Psoas muscle (tissue), 8 donors: Measurements from ENCODE around the gene ACSS2. TPM values are rescaled to one million over a fixed set of nuclear protein-coding genes. Genes with fewer than 3 reads are reported as not detected.

Source experiments
- ATAC-seq, 4 donors: fragments of 200-7000 bp; cut with Tn5 transposase; one replicate each; pipeline ENCODE4 v1.9.1; 2020; ENCODE audit warnings: moderate library complexity in 3 of 4, mild to moderate bottlenecking in 2 of 4
- DNase-seq, 2 donors: peaks; one replicate each; pipeline ENCODE4 v3.0.0-alpha.2; 2020
- H3K27ac ChIP-seq: fragments of 200-600 bp; one replicate; pipeline ENCODE4 v1.8.0; 2022
- H3K27me3 ChIP-seq, 3 donors: fragments of 200-600 bp in 1 of 3; one replicate each; pipeline versions ENCODE4 v1.6.1 to v1.8.0; 2013 to 2022; ENCODE audit warnings: low read length in 2 of 3, mild to moderate bottlenecking in 2 of 3, moderate library complexity in 1 of 3; ENCODE audit not compliant: insufficient read depth in 3 of 3
- H3K36me3 ChIP-seq, 2 donors: fragments of 200-600 bp in 1 of 2; one replicate each; pipeline versions ENCODE4 v1.6.1 to v1.8.0; 2013 to 2022; ENCODE audit warnings: low read depth in 1 of 2, mild to moderate bottlenecking in 1 of 2, moderate library complexity in 1 of 2; ENCODE audit not compliant: insufficient read depth in 1 of 2
- H3K4me1 ChIP-seq: fragments of 200-600 bp; one replicate; pipeline ENCODE4 v1.8.0; 2022
- H3K4me3 ChIP-seq: fragments of 200-600 bp; one replicate; pipeline ENCODE4 v1.8.0; 2022; ENCODE audit warnings: mild to moderate bottlenecking
- H3K9me3 ChIP-seq: fragments of 200-600 bp; one replicate; pipeline ENCODE4 v1.8.0; 2022
- WGBS, 3 donors: extraction: QIAGEN DNeasy Blood & Tissue Kit; methylation state at CpG; one replicate each; pipeline versions ENCODE4 v1.1.6 to v1.1.7; 2013; 5-methylcytosine and 5-hydroxymethylcytosine counted together
- intact Hi-C, 2 donors: fragments of 100-400 bp; cut with DNase I; formaldehyde crosslinking; loops; one replicate each; pipeline versions ENCODE4 v1.11.0 to v1.14.2; 2022
- polyA plus RNA-seq, 3 donors: library from polyadenylated mRNA; stranded (reverse); fragments of 200-250 nt; gene quantifications; one replicate each; pipeline ENCODE4 v1.2.3, GENCODE V29; 2013
- total RNA-seq, 4 donors: library from RNA; stranded (reverse); fragmentation: NEBNext Ultra II Directional in 2 of 4; extraction: Animal tissue kit (Norgen Biotek cat#: 25700) in 2 of 4; gene quantifications; one replicate each; pipeline versions ENCODE4 v1.2.1 to v1.2.4, GENCODE V29; 2021 to 2023
- TF ChIP-seq, protein P1 (sequence below): fragments of 200-600 bp; IDR thresholded peaks from one replicate; pipeline ENCODE4 v1.8.0; 2022; ENCODE audit warnings: antibody characterized with exemption
- donor health status: healthy with polysubstance abuse.
- donor health status: DM: no; HTN: no; CAD: no; lungs with moderate emphysema.
- donor health status: Bipolar disorder and iron deficiency.
- donor health status: healthy.
- donor health status: DM: yes; HTN: yes; CAD: no.
- donor health status: DM: no; HTN: no; CAD: no.
- donor health status: DM: no; HTN: no; CAD: no.
- donor health status: DM: yes; HTN: yes; CAD: no.

Gene ACSS2
- total and polyA plus RNA-seq, 7 donors: 15.9 to 161 (median 106) TPM

DNA sequence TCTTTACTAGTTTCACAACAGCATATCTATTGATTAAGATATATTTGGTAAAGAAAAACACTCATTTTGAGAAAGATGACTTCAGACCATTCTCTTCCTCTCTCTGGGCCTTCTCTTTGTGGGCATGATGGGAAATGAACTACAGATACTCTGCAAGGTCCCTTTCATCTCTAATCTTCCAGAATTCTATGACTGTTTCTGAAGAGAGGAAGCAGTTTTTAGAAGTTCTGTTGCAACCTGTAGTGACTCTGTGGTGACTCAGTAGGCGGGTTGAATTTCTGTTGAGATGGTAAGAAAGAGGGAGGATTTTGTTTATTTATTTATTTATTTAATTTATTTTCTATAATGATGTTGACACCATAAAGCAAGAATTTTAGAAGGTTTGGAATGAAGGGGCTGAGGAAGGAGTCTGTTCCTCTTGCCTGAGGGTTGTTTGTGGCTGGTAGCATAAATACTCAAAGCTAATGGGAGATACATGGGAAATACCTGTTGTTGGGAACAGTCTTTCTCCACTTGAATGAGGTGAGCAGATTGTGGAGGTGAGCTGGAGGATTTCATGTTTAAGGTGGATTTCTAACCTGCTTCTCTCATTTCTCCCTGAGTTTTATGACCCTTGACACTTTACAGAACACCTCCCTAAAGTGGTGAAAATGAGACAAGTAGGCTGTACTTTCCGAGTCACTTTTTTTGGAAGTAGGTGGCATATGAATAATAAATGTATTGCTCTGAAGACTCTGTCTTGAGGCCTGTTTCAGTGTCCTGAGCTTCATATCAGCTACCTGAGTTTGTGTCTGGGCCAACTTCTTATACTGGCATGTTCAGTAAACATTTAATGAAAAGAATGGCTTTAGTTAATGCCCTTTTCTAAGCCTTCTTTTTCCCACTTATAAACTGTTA, 15.0 kb downstream of the ACSS2 start:
- DNase-seq (no peak), ATAC-seq (peak; percentile 22 to 57 (median 39))
- 87 to 90% (median 88%) methylated on average over 2 of the region's 2 CpGs for WGBS, 3 donors
- no peaks in the 10 kb centered on the region for H3K27me3 ChIP-seq
- intact Hi-C loops: loop anchor here in 1 of 2 donors (5.0 kb wide), 1 partner anchor 46 kb away; no protein-coding TSS in a partner anchor
- peaks cover 0 to 11% of the 10 kb centered on the region in 2 donors for H3K36me3 ChIP-seq
- no peaks in the 10 kb centered on the region for H3K9me3 ChIP-seq
- H3K27ac ChIP-seq: peak overlapping the region; percentile 69
- peaks cover 56% of the 10 kb centered on the region for H3K4me1 ChIP-seq
- TF ChIP-seq, protein P1, sequence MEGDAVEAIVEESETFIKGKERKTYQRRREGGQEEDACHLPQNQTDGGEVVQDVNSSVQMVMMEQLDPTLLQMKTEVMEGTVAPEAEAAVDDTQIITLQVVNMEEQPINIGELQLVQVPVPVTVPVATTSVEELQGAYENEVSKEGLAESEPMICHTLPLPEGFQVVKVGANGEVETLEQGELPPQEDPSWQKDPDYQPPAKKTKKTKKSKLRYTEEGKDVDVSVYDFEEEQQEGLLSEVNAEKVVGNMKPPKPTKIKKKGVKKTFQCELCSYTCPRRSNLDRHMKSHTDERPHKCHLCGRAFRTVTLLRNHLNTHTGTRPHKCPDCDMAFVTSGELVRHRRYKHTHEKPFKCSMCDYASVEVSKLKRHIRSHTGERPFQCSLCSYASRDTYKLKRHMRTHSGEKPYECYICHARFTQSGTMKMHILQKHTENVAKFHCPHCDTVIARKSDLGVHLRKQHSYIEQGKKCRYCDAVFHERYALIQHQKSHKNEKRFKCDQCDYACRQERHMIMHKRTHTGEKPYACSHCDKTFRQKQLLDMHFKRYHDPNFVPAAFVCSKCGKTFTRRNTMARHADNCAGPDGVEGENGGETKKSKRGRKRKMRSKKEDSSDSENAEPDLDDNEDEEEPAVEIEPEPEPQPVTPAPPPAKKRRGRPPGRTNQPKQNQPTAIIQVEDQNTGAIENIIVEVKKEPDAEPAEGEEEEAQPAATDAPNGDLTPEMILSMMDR: no peak
- H3K4me3 ChIP-seq: no peak overlapping the region

DNA sequence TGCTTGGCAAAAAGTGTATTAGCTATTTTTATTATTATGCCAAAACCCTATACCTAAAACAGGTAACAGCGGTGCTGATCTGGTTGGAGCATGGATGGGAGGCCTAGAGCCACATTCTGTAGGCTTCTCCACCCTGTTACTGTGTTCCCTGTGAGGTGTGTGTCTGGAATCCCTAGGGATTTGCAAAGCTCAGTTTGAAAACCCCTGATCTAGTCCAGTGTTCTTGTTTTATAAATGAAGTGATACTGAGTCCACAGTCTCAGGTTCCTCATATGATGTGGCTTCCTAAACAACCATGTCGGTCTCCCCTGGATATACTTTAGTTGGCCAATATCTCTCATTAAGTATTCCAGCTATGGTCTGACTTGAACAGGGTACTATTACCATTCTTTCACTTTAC, 16.3 kb downstream of the ACSS2 start:
- Histone ChIP-seq H3K27me3 (no peaks in the 10 kb centered on the region), H3K4me3 (no peak overlapping the region), H3K27ac (peak overlapping the region; percentile 69), H3K4me1 (peaks cover 58% of the 10 kb centered on the region), H3K9me3 (no peaks in the 10 kb centered on the region), H3K36me3 (no peaks in the 10 kb centered on the region)
- WGBS, 3 donors: 61 to 85% (median 72%) methylated on average over 2 of the region's 2 CpGs
- TF ChIP-seq, protein P1: no peak
- no peak for DNase-seq
- intact Hi-C loops: loop anchor here in 1 of 2 donors (5.0 kb wide), 1 partner anchor 45 kb away; no protein-coding TSS in a partner anchor
- ATAC-seq: no peak

DNA sequence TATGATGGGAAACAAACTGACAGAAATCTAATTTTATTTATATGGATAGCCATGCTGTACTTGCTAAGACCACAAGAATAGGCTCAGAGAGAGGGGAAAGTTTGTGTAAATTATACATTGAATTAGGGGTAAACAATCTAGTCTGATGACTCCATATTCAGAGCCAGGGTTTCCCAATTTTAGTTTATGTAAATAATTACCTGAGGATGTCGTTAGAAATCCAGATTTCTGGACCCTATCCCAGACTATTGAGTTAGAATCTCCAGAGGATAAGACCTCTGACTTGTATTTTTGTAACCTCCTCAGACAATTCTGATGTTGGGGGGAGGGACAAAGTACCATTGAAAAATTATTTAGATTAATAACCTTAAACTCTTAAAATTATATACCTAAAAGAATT, 18.3 kb downstream of the ACSS2 start:
- TF ChIP-seq, protein P1: no peak
- 3 to 17% (median 8%) methylated on average over 1 of the region's 1 CpG for WGBS, 3 donors
- Histone ChIP-seq H3K27me3 (no peaks in the 10 kb centered on the region), H3K36me3 (no peaks in the 10 kb centered on the region), H3K9me3 (no peaks in the 10 kb centered on the region), H3K4me3 (no peak overlapping the region), H3K4me1 (peaks cover 45% of the 10 kb centered on the region), H3K27ac (peak overlapping the region; percentile 69)
- ATAC-seq: no peak
- no peak for DNase-seq
- intact Hi-C loops: loop anchor here in 1 of 2 donors (5.0 kb wide), 1 partner anchor 43 kb away; no protein-coding TSS in a partner anchor

DNA sequence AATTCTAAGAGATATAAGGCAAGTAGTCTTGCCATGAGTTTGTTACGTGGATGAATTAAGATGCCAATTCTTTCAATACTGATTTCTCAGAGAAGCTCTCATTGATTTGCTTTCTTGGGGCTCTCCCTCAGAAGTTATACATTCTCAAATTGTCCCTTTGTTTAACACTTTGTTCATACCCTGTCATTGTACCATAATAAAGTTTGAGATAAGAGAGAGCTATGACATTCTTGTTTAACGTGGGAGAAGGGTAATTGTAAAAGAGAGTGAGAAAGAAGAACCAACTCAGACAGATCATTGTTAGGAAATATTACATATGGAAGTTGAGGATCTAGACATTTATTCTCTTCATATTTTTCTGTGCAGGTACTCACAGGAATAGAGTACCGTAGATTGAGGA, 19.1 kb downstream of the ACSS2 start:
- TF ChIP-seq, protein P1: no peak
- H3K4me3 ChIP-seq: no peak overlapping the region
- 40 to 53% (median 46%) methylated on average over 3 of the region's 3 CpGs for WGBS, 3 donors
- H3K9me3 ChIP-seq: no peaks in the 10 kb centered on the region
- H3K36me3 ChIP-seq: peaks cover 0 to 3% of the 10 kb centered on the region in 2 donors
- no peak for DNase-seq
- peaks cover 40% of the 10 kb centered on the region for H3K4me1 ChIP-seq
- no peak for ATAC-seq
- no peaks in the 10 kb centered on the region for H3K27me3 ChIP-seq
- H3K27ac ChIP-seq: peak overlapping the region; percentile 69
- intact Hi-C loops: no loop called here
